ENCODE results near the gene BNC2. TPM values are rescaled to one million over a fixed set of nuclear protein-coding genes. Genes with fewer than 3 reads are reported as not detected.
A peak's percentile ranks its signal among the peaks of the same experiment; 100 is the strongest.

BNC2 gene
- total RNA-seq, 6 experiments from 2014 or later, result 0.22 to 0.80 (median 0.36) TPM

DNA sequence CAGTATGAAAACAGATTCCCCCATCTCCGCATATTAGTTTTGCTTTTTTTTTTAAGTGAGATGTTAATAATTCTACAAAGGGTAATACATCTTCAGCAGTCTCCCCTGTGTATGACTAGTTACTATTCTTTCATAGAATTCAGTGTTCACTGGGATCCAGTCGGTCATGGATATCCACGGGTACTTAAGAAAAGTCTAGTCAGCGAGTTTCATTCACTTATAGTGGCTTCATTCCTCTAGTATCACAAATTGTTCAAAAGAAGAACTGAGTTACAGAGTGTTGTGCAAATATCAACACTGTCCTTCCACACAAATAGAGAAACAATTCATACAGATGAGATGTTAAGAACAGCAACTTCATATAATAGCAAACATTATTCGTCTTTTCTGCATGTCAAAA lies 35.7 kb downstream of the BNC2 start:
- intact Hi-C loops (cut with DNase I), result no loop called here
- no peaks in the 10 kb centered on the region for H3K36me3 ChIP-seq
- H3K27ac ChIP-seq, result no peak overlapping the region
- WGBS (ENCODE audit: insufficient coverage, low coverage, low lambda C conversion rate, missing lambda C conversion rate), result 62% methylated on average over 5 of the region's 5 CpGs
- TF ChIP-seq POLR2A (IDR thresholded peaks at IDR 0.05), result no peak
- TF ChIP-seq, protein P1, sequence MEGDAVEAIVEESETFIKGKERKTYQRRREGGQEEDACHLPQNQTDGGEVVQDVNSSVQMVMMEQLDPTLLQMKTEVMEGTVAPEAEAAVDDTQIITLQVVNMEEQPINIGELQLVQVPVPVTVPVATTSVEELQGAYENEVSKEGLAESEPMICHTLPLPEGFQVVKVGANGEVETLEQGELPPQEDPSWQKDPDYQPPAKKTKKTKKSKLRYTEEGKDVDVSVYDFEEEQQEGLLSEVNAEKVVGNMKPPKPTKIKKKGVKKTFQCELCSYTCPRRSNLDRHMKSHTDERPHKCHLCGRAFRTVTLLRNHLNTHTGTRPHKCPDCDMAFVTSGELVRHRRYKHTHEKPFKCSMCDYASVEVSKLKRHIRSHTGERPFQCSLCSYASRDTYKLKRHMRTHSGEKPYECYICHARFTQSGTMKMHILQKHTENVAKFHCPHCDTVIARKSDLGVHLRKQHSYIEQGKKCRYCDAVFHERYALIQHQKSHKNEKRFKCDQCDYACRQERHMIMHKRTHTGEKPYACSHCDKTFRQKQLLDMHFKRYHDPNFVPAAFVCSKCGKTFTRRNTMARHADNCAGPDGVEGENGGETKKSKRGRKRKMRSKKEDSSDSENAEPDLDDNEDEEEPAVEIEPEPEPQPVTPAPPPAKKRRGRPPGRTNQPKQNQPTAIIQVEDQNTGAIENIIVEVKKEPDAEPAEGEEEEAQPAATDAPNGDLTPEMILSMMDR (IDR thresholded peaks at IDR 0.05), result no peak
- no peak for DNase-seq
- no peak for ATAC-seq
- no peaks in the 10 kb centered on the region for H3K4me1 ChIP-seq
- H3K4me3 ChIP-seq, result no peak overlapping the region
- H3K27me3 ChIP-seq, result no peaks in the 10 kb centered on the region
- H3K9me3 ChIP-seq, result no peaks in the 10 kb centered on the region

DNA sequence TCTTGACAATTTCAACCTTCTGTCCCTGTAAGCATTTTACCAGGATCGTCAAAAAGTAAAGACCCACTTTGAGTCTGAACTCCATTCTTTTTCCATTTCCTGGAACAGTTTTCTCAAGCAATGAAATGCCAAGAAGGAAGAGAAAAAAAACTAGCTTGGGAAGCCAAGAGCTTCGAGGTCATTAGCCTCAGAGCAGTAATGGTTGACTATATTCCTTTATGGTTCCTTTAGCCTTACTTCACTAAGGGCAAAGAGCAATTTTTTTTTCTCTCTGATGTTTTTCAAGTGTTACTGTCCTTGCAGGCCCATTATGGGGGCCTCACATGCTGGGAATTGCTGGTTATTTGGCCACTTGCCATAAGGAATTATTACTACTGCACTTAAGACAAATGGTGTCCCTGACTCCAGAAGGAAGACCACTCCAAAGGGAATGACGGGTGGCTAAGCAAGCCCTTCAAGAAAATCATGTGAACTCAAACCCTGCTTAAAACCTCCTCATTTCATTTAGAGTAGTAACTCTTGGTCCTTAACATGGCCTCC lies 37.1 kb downstream of the BNC2 start:
- Histone ChIP-seq H3K4me1 (no peaks in the 10 kb centered on the region), H3K36me3 (no peaks in the 10 kb centered on the region), H3K27me3 (no peaks in the 10 kb centered on the region), H3K4me3 (no peak overlapping the region), H3K9me3 (no peaks in the 10 kb centered on the region), H3K27ac (no peak overlapping the region)
- TF ChIP-seq POLR2A (IDR thresholded peaks at IDR 0.05), result no peak
- TF ChIP-seq, protein P1 (IDR thresholded peaks at IDR 0.05), result no peak
- DNase-seq (no peak), ATAC-seq (no peak)
- intact Hi-C loops (cut with DNase I), result no loop called here
- WGBS (ENCODE audit: insufficient coverage, low coverage, low lambda C conversion rate, missing lambda C conversion rate), result 64% methylated on average over 2 of the region's 3 CpGs

DNA sequence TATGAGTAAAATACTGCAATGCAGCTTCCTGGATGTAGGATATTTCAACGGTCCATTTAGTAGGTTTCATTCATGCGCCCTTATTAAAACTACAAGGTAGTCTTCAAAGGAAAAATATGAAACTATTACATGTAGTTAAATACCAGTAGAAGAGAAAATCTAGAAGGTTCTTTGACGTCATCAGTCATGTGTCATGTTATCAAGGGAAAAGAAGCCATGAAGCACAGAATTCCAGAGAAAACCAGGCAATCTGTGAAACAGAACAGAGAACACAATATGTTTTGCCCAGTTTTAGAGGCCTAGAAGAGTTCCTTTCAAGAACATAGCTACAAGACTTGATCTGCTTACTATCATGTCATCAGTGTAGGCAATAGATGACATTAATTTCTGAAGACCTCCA lies 38.4 kb downstream of the BNC2 start:
- Histone ChIP-seq H3K27me3 (no peaks in the 10 kb centered on the region), H3K36me3 (no peaks in the 10 kb centered on the region), H3K9me3 (no peaks in the 10 kb centered on the region), H3K4me1 (no peaks in the 10 kb centered on the region), H3K27ac (no peak overlapping the region), H3K4me3 (no peak overlapping the region)
- DNase-seq (no peak), ATAC-seq (no peak)
- intact Hi-C loops (cut with DNase I), result no loop called here
- 88% methylated on average over 3 of the region's 3 CpGs for WGBS (ENCODE audit: insufficient coverage, low coverage, low lambda C conversion rate, missing lambda C conversion rate)
- no peak for TF ChIP-seq POLR2A (IDR thresholded peaks at IDR 0.05)

DNA sequence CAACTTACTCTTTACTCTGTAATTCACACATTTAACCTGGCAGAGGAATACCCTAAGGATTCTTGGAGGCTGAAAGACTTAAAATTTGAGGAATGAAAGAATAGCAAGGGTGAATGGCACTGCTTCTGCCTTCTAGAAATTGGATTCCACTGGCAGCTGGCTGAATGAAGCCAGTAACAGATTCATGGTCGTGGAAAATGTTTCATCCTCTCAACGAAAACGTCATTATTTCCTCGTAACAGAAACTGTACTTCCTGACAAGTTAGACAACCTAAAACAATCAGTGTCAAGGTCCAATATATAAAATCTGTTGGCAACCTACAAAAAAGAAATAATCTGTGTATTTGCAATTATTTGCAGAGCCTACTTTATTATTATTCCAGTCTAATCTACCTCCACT lies 39.7 kb downstream of the BNC2 start:
- H3K4me3 ChIP-seq, result no peak overlapping the region
- ATAC-seq (no peak), DNase-seq (no peak)
- H3K27ac ChIP-seq, result no peak overlapping the region
- intact Hi-C loops (cut with DNase I), result no loop called here
- H3K9me3 ChIP-seq, result no peaks in the 10 kb centered on the region
- no peaks in the 10 kb centered on the region for H3K27me3 ChIP-seq
- H3K36me3 ChIP-seq, result no peaks in the 10 kb centered on the region
- no peak for TF ChIP-seq POLR2A (IDR thresholded peaks at IDR 0.05)
- TF ChIP-seq, protein P1 (IDR thresholded peaks at IDR 0.05), result no peak
- 21% methylated on average over 3 of the region's 4 CpGs for WGBS (ENCODE audit: insufficient coverage, low coverage, low lambda C conversion rate, missing lambda C conversion rate)
- no peaks in the 10 kb centered on the region for H3K4me1 ChIP-seq

DNA sequence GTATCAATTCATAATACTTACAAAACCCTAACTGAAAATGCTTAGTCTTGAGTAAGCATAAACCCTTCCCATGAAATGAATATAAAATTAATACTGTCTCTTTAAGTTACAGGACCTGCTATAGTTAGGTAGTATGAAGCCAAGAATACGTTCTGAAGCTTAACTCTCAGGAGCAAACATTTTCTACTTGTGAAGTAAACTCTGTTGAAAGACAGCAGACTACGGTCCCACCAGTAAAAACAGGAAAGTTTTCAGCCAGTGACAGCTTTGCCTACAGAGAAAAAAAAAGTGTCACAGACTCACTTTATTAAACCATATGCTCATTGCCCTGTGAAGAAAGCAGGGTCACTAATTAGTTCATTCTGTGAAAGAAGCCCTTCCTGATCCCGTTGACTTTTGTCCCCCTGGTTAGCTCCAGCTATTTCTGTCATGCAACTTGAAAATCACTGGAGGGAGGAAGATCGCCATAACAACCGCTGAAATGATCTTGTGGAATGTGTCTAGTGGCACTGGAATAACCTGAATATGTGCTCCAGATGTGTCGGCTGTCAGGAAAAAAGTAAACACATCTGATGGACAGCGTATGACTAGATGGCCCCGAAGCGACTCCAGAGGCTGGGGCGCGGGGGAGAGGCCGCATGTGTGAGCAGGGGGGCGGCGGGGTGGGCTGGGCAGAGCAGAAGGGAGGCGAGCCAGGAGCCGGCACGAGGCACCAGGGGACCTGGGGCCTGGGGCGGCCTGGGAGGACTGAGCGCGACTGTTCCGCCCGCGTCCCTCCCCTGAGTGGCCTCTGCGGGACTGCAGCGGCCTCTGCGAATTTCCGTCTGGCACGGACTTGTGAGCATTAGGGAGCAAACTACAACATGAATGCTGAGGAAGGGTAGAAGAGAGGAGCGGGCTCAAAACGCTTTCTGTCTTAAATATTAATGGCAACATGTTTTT lies 41.9 kb downstream of the BNC2 start:
- TF ChIP-seq, protein P1 (IDR thresholded peaks at IDR 0.05), result no peak
- no peak for TF ChIP-seq POLR2A (IDR thresholded peaks at IDR 0.05)
- ATAC-seq (peak; percentile 22 to 40 (median 32)), DNase-seq (no peak)
- Histone ChIP-seq H3K4me3 (no peak overlapping the region), H3K27me3 (no peaks in the 10 kb centered on the region), H3K36me3 (no peaks in the 10 kb centered on the region), H3K9me3 (no peaks in the 10 kb centered on the region), H3K4me1 (no peaks in the 10 kb centered on the region), H3K27ac (no peak overlapping the region)
- intact Hi-C loops (cut with DNase I), result no loop called here
- 15% methylated on average over 17 of the region's 30 CpGs for WGBS (ENCODE audit: insufficient coverage, low coverage, low lambda C conversion rate, missing lambda C conversion rate)

Measured in right lobe of liver (tissue), 6 donors.